NOMO-1 (cell line): ENCODE measurements around the gene SLC39A3.

Source experiments
- DNase-seq, 2 experiments: peaks; one replicate each; lab custom pipeline; 2025; ENCODE audit not compliant: unreplicated experiment in 2 of 2; lab: John Stamatoyannopoulos, UW

SLC39A3 gene

GRCh38 chr19:2739602-2740313 is at the start of gene SLC39A3:
TSS of gene SLC39A3 (minus strand) at chr19:2740017. CDS start at chr19:2737257, 2,760 bp downstream.
- peak; percentile 90 to 93 for DNase-seq

GRCh38 chr19:2788237-2788636 is 48.4 kb upstream of the SLC39A3 start:
- no peak for DNase-seq

GRCh38 chr19:2787115-2787514 is 47.3 kb upstream of the SLC39A3 start:
- DNase-seq: no peak

- DNase-seq: peak; percentile 98 to 99
These were observed 45.6 kb upstream of the SLC39A3 start, which contains the start of gene THOP1 for GRCh38 chr19:2785244-2785997. TSS of gene THOP1 (plus strand) at chr19:2785503. CDS start at chr19:2785663, 160 bp downstream.

GRCh38 chr19:2783781-2784145 is 43.9 kb upstream of the SLC39A3 start:
- no peak for DNase-seq

- peak; percentile 98 to 99 for DNase-seq
These were observed 43.3 kb upstream of the SLC39A3 start, which contains the start of gene SGTA for GRCh38 chr19:2782936-2783780. TSS of gene SGTA (minus strand) at chr19:2783273. CDS start at chr19:2769068, 14,205 bp downstream.

GRCh38 chr19:2782329-2782935 is 42.6 kb upstream of the SLC39A3 start:
- DNase-seq: no peak

GRCh38 chr19:2780284-2780683 is 40.5 kb upstream of the SLC39A3 start:
- DNase-seq: no peak

- DNase-seq: no peak
These were observed 39.4 kb upstream of the SLC39A3 start for GRCh38 chr19:2779121-2779740.

- no peak for DNase-seq
These were observed 38.3 kb upstream of the SLC39A3 start for GRCh38 chr19:2777952-2778683.

- DNase-seq: no peak
These were observed 36.0 kb upstream of the SLC39A3 start for GRCh38 chr19:2775556-2776430.

- DNase-seq: no peak
These were observed 35.2 kb upstream of the SLC39A3 start for GRCh38 chr19:2774953-2775555.

- DNase-seq: no peak
These were observed 34.4 kb upstream of the SLC39A3 start for GRCh38 chr19:2774083-2774679.

GRCh38 chr19:2771786-2772674 is 32.2 kb upstream of the SLC39A3 start:
- DNase-seq: no peak

- no peak for DNase-seq
These were observed 30.5 kb upstream of the SLC39A3 start for GRCh38 chr19:2770055-2771013.

- no peak for DNase-seq
These were observed 29.4 kb upstream of the SLC39A3 start for GRCh38 chr19:2769218-2769617.
